Dedifferentiated amniotic fluid mesenchymal stem cell (primary cell): ENCODE data around the gene AUNIP.
A peak's percentile ranks its signal among the peaks of the same experiment; 100 is the strongest.

Experiments
- DNase-seq: peaks from one replicate; pipeline ENCODE4 v3.0.0-alpha.2; 2016; ENCODE audit errors: extremely low spot score

AUNIP gene

GRCh38 chr1:25889470-25889869 is 30.2 kb upstream of the AUNIP start:
- DNase-seq: peak; percentile 36

GRCh38 chr1:25888426-25888987 is 29.2 kb upstream of the AUNIP start:
- DNase-seq: no peak

DNA sequence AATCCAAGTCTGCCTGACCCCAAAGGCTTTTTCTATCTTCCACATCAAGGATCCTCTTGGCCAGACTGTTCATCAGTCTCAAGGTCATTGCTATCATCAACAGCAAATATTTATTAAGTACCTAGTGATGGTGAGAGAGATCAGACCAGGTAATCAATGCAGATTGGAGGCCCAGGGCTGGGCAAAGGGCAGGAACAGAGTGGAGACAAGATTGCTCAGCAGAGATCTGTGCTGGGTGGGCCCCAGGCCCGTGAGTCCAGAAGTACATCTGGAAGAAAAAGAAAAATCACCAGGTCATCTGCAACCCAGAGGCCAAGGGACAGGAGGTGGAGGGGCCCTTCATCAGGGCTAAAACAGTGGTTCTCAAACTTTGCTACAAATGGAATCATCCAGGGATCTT is 26.3 kb upstream of the AUNIP start:
- DNase-seq: no peak

- DNase-seq: no peak
Measured at GRCh38 chr1:25881266-25881665, 22.0 kb upstream of the AUNIP start.

- no peak for DNase-seq
Measured at GRCh38 chr1:25880518-25880917, 21.3 kb upstream of the AUNIP start.

- no peak for DNase-seq
Measured at GRCh38 chr1:25879675-25880074, 20.4 kb upstream of the AUNIP start.

DNA sequence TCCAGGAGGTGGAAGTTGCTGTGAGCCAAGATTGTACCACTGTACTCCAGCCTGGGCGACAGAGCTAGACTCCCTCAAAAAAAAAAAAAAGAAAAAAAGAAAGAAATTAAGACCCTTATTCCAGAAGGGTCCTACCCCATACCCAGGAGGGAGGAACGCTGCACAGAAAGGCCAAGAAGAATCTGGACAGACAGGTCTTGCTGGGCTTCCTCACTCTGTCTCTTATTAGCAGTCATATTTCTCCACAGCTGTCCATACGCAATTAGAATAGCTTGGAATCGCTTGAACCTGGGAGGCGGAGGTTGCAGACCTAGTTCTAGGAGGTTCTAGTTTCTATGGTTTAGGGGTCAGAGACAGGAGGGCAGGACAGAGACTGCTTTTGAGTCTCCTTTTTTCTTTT is 19.4 kb upstream of the AUNIP start:
- no peak for DNase-seq

- DNase-seq: no peak
Measured at GRCh38 chr1:25877155-25877554, 17.9 kb upstream of the AUNIP start.

- DNase-seq: no peak
Measured at GRCh38 chr1:25876693-25877077, 17.4 kb upstream of the AUNIP start.

DNA sequence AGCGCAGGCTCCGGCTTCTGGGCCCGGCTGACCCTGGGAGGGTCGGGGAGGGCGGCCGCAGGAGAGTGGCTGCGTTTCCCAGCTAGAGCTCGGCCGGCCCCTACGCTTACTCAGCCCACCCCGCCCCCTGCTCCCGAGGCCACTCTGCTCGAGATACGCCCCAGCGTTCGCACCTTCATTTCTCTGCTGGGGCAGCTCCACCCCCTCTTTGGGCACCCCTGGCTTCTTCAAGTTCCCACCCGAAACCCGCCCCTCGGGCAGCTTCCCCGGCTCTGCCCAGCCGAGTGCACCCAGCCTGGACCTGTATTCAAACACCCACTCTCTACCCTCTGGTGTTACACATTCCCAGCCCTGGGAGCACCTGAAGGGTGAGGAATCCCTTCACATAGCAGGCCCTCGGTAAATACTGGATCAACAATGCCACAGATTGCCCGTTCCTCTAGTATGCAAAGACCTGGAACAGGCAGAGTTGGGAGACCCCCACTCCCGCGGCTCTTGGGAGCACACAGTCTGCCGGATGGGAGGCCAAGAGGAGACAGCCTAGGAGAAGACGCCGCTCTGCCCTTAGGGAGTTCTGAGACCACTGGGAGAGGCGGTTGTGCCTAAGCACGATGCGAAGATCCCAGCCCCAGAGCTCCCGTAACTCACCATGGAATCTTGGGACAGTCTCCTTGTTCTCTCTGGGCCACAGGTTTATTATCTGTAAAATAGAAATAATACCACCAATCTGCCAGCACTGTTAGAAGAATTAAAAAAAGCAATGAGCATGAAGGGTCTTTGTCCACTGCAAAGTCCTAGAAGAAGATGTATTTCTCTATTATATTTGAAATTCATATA is 16.8 kb upstream of the AUNIP start:
- DNase-seq: no peak

- peak; percentile 37 for DNase-seq
Measured at GRCh38 chr1:25875154-25875855, 16.0 kb upstream of the AUNIP start, which contains the start of gene PAQR7. TSS of gene PAQR7 (minus strand) at chr1:25875708. CDS start at chr1:25863839, 11,869 bp downstream.

DNA sequence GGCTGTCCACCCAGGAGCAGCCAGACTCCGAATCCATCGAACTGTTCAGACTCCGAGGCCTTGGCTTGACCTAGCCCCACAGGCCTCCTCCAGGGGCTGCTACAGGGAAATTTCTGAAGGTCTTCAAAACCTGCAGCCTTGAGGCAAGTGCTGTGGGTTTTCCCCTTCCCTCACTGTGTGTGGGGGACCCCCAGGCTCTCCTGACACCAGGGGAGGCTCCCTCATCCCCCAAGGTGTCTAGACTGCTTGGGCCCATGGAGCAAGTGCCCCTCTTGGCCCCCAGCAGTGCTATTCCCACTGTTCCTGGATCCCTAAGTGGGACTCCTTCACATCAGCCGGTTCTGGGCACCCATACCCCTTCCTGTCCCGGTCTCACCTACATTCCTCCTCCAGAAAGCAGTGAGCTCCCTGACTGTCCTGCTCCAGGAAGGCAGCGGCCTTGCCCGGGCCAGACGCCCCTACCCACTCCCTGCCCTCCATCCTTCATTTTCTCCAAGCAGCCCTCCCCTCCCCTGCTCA is 15.4 kb upstream of the AUNIP start:
- no peak for DNase-seq

DNA sequence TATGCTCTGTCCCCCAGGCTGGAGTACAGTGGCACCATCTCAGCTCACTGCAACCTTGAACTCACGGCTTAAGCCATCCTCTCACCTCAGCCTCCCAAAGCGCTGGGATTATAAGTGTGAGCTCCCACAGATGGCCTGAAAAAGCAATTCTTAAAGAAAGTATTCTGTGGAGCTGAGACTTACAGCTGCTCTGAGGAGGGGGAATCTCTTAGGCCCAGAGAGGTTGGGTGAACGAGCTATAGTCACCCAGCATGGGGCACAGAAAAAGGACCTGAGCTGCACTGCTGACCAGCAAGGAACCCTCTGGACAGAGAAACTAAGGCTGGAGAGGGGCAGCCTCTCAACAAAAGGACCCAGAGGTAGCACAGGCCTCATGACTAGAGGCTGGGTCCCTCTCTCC is 15.0 kb upstream of the AUNIP start:
- no peak for DNase-seq

GRCh38 chr1:25873120-25873519 is 13.9 kb upstream of the AUNIP start:
- DNase-seq: no peak

DNA sequence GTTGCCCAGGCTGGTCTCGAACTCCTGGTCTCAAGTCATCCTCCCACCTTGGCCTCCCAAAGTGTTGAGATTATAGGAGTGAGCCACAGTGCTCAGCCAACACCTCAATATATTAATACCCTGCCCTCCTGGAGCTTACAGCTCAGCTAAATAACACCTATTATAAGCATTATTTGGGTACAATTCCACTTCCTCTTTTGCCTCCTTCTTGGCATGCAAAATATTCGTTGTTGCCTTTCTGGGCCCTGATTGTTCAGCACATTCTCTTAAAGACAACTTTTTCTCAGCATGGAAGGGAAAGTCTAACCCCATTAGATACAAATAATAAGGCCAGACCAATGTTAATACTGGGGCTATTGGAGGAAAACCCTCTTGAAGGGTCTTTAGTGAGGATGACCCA is 13.5 kb upstream of the AUNIP start:
- no peak for DNase-seq

DNA sequence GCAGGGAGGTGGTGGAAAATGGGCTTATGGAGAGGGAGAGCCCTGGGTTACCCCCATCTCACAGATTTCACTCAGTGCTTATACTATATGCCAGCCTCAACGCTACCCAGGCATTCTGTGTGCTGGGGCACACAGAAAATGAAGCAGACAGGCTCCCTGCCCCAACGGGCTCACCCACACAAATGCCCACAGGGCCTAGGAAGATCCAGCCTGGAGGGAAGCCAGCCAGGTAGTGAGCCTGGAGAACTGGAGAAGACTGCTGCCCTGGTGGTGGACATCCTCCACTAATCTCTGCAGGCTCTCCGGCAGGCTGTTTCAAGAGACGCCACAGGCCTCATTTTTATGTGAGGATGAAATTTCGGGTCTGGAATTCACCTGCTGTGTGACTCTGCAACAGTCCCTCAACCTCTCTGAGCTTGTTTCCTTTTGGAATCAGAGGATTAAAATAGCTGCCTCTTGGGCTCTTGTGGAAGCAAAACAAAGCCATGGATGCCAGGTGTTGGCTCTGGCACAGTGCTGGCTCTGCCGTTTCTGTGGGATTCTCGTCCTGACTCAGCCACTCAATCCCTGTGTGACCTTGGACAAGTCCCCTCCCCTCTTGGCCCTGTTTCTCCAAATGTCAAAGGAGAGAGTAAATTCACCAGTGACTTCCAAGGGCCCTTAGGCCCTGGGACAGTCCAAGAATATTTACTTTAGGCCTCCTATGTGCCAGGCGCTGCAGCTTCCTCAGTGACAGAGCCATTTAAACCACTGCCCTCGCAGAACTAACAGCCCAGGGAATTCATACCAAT is 12.6 kb upstream of the AUNIP start:
- DNase-seq: no peak

- DNase-seq: no peak
Measured at GRCh38 chr1:25871086-25871703, 11.9 kb upstream of the AUNIP start.

DNA sequence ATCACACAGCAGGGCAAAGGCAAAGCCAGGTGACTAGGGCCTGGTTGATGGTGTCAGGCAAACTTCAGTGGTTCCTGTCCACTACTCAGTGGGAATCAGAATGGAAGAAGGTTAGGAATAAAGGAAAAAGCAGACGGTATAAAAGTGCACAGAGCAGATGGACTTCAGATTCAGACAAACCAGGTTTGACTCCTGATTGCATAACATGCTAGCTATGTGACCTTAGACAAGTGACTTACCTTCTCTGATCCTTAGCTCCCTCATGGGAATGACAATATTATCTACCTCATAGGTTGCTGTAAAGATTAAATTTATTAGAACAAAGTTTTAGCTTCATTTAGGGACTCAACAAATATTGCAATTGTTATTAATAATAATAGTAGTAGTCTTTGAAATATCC is 11.4 kb upstream of the AUNIP start:
- DNase-seq: no peak

DNA sequence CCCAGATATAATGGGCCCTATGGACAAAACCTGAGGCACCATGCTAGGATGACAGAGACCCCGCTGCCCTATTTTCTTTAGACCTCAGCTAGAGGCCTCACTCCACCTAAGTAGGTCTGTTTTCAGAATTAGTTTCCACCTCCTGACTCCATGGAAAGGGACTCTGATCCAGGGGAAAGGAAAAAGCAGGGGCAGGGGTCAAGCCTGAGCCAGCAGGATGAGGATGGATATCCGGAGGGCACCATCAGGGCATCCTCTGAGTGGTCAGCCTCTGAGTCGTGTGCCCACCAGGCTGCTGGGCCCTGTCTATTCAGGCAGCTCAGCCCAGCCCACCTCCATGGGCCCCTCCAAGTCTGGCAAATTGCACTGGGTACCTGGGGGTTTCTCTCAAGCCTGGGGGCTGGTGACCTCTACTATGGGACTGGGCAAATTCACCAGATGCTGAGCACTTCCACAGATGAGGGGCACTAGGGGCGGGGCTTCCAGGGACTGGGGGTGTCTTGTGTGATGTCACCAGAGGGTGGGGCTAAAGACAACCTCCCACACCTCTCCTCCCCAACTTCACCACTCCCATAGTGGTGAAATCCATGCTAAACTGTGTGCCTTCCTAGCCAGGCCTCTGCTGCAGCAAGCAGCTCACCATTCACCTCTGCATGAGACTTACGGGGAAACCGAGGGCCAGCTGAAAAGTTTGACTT is 10.8 kb upstream of the AUNIP start:
- DNase-seq: no peak

DNA sequence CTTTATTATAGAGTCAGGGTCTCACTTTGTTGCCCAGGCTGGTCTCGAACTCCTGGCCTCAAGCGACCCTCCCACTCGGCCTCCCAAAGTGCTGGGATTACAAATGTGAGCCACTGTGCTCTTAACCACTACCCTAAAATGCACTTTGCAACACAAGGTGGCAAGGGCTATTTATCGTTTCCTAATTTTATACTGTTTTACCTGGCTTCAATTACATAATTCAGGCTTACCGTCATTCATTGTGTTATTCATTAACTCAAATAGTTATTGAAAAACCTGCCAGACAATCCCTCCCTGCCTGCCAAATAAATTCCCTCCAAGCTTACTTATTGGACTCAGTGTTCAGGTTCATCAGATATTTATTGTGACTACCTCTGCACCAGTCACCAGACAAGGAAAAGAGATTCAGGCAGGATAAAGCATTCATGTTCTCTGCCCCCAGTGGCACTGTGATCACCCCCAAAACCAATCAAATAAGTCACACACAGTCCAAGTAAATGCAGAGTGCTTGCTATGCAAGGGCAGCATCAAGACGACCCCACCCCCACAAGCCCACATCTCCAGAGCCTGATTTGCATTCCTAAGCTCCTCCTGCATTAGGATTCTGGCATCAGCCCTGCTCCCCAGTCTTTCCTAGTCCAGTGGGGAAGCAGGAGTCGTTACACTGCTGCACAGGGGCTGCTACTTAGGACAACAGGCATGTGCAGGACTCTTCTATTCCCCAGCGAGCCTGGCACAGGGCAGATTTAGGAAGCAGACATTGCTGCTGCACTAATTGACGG is 8.1 kb upstream of the AUNIP start:
- DNase-seq: no peak
